NCI-H82 treated with DMSO at 0.1 percent for 48 hours (cell line): Measurements from ENCODE around the gene FAS.
"Not testable (repeated sequence)": the region's sequence is repeated elsewhere in the genome, so short reads cannot be mapped to it uniquely, and the experiment has no call there.

Source experiments
- DNase-seq: peaks from one replicate; lab custom pipeline; 2025; ENCODE audit not compliant: unreplicated experiment; lab: John Stamatoyannopoulos, UW

FAS gene

DNA sequence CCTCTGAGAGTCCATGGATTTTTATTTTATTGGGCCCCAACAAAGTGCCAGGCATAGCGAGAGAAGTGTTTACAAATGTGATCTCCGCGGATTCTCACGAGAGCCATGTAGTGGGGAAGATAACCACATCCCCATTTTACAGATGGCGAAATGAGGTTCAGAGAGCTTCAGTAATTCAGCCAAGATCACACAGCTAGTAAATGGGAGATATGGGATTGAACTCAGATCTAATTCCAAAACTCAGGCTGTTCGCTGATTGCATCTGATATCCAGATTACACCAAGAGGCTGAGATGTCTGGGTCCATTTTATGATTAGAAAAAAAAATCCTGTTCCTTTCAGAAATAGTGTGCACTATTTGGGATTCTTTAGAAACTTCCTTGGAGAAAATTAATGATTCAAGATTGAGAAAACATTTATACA lies 1.3 kb downstream of the FAS start:
- no peak for DNase-seq

DNA sequence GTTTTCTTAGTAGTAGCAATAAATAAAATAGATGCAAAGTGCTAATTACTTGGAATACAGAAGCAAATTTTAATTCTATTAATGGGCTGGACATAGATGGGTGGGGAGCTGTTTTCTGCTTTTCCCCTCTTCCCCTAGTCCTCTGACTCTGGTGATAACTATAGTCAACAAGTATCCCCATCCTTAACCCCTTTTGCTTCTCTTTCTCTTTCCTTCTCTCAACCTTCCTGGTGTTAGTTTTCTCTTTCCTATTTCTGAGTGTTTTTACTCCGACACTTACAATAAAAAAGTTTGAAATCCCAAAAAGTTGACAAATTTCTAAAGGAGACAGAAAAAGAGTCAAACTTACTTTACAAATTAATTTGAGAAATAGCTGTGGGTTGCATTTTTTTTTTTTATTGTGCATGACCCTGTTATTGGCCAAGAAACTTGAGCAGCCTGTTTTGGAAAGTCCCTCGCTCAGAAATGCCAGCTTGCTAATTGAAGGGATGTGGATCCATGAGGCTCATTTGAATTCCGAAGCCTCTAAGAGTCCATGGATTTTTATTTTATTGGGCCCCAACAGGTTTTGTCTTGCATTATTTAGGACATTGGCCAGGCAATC lies 2.4 kb downstream of the FAS start:
- DNase-seq: no peak

DNA sequence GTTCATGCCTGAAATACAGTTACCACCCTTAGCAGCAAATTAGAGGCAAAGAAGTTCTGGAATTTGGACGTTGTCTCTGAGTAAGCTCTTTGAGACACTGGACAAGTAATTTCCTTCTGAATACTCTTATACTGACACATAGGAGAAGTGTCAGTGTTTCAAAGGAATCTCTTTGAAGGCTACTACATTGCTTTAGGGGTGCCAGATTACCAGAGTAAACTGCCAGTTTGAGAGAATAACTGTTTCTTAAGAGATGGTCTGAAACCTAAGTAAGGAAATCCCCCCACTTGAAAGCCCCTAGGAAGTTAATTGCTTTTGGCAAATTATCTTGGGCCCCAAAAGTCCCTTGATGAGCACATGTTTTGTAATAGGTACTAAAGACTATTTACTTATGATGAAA lies 3.4 kb downstream of the FAS start:
- no peak for DNase-seq

DNA sequence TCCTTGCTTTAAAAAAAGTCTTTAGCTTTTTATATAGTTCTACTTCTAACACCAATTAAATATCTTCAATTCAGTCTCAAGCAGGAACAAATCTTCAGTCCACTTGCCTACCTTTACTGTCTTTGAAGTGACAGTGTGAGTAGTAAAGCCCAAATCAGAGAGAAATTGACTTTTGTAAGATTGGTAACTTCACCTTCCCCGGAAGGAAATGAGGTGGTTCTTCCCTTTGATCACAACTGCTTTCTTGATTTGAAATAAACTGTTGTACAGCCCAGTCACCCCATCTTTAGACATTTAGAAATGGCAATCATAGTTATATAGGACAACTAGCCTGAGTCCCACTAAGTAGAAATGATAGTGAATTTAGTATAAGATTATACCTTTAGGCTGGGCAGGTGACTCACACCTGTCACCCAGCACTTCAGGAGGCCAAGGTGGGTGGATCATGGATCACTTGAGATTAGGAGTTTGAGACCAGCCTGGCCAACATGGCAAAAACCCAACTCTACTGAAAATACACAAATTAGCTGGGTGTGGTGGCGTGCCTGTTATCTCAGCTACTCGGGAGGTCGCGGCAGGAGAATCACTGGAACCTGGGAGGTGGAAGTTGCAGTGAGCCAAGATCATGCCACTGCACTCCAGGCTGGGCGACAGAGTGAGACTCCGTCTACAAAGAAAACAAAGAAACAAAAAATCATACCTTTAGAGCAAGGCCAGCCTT lies 4.7 kb downstream of the FAS start:
- DNase-seq: no peak

DNA sequence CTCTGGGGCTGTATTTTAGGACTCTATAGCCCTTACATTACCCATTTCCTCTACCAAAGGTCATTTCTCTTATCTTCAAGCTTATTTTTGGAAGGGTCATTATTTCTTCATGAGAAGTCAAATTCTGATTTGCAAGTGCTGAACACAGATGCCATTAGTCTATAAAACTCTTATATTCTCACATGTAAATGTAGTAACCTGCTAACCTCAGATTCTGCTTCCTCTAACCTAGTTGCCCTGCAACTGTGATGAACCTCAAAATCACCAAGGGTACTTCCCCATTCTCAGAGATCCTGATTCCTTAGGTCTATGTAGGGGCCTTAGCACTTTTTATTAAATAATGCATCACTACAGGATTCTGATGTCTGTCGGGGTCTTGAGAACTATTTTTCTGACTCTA lies 6.3 kb downstream of the FAS start:
- DNase-seq: no peak

DNA sequence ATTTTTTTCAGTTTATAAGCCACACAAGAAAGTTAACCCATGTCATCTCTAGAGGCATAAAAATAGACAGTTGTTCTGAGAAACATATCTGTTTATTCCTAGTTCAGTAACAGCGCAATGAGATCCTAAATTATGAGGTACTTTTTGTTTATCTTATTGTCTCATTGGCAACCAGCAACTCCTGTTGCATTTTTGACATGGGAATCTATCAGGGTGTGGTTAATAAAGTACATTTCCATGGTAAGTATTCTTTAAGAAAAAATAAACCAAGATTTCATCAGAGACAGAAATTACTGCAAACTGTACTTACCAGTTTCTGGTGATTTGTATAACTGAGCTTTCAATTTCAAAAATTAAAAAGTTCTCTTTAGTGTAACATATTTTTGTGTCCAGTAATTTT lies 9.0 kb downstream of the FAS start:
- DNase-seq: no peak

DNA sequence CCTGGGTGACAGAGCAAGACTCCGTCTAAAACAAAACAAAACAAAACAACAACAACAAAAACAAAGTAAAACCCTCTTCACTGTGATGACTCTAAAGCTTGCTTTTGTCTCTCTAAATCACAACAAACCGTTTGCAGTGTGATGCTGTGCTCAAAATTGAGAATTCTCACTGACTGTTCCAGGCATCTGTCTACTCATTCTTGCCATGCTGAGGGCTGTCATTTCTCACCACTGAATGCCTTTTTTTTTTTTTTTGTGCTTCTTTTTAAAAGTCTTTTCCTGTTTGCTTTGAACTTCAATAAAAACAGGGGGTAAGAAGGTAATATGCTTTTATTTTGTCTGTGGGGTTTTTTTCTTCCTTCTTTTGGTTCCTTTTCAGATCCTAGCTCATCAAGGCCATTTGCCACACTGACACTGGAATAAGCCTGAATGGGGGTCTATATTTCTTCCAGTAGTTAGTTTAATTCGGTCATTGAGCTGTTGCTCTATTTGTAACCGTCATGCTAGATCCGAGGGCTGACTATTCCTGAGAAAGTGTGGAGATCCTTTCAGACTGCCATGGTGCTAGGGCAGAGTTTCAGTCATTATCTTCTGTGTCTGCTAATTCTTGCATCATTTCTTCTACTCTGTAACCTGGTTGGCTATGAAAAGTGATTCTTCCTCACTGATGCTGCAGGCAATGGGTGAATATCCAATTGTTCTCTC lies 10.6 kb downstream of the FAS start:
- no peak for DNase-seq

DNA sequence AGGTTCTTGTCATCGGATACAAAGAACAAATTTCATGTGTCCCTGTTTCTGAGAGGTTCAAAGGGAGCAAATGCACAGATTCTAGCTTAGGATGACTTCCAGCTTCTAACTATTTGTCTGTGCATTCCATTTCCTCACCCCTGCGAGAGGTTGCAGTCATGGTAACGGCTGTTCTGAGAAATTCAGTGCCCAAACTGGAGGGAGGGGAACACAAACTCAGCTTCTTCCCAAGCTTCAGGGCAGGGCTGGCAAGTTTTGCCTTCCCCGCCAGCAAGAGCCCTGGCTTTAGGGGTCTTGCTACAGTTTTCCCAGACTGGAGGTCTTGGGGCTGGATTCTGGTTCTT lies 11.1 kb downstream of the FAS start:
- DNase-seq: no peak

DNA sequence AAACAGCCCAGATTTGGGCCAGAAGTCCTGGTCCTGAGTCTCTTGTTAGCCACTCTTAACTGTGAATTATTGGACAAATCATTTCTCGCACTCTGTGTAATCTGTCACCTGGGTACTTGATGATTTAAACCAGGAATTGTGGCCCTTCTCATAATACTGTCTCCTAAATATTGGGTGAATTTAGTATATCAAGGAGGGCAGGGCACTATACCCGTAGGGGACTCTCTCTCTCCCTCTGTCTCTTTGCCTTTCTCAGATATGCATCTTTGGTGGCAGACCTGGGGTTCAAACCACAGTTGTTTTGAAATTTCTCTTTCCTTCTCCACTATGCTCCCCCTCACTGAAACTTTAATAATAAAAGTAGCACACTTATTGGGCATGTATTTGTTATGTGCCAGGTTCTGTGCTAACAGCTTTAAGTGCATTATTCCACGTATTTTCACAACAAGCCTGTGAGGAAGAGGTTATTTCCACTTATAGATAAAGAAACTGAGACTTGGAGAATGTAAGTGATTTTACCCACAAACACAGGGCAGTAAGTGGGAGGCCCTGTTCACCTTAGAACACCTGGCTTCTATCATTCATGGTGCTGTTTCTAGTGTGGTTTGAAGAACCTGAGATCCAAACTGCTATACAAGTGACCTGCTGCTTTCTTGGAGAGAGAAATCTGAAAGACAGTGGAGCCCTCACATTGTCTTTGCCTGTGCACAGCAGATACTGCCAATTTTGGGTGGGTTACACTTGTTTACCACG lies 11.8 kb downstream of the FAS start:
- DNase-seq: no peak

DNA sequence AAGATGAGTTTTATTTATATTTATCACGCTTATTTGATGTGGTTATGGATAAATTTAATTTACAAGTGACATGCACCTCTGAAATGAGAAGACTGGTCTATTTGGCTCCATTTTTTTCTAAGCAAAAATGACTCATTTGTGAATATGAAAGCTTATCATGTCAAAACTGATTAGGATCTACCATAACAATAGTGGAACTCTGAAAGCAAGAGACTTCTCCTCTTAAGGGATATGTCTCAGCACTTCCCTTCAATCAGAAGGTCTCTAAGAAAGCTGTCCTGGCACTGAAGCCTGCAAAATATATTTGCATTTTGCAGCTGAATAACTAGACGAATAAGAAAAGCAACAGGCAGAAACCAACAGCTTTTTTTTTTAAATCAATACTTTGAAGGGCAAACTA lies 12.7 kb downstream of the FAS start:
- no peak for DNase-seq

DNA sequence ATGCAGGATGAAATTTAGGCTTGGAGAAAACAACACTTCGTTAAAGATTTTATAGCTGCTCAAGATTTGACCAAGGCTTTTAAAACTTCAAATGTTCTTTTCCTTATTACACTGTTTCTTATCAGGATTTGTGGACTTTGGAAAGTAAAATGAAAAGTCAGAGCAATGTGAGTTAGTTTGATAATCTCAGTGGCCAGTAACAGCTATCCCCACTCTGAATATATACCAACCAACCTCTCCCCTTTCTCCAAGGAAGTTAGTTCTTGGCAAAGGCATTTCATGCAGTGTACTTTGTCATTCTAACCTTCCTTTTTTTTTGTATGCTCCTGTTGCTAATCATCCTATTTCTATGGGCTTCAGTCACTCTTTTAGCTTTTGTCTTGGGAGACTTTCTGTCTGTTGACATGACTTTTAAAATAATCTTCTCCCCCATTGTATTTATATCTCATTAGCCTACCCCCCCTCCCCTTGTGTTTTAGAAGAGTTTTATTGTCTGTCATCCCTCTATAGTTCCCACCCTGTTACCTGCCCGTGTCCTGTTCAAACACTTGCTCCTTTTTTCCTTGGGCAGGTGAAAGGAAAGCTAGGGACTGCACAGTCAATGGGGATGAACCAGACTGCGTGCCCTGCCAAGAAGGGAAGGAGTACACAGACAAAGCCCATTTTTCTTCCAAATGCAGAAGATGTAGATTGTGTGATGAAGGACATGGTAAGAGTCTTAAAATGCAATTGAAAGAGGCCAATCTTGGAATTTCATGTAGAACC lies 16.7 kb downstream of the FAS start:
- DNase-seq: no peak

DNA sequence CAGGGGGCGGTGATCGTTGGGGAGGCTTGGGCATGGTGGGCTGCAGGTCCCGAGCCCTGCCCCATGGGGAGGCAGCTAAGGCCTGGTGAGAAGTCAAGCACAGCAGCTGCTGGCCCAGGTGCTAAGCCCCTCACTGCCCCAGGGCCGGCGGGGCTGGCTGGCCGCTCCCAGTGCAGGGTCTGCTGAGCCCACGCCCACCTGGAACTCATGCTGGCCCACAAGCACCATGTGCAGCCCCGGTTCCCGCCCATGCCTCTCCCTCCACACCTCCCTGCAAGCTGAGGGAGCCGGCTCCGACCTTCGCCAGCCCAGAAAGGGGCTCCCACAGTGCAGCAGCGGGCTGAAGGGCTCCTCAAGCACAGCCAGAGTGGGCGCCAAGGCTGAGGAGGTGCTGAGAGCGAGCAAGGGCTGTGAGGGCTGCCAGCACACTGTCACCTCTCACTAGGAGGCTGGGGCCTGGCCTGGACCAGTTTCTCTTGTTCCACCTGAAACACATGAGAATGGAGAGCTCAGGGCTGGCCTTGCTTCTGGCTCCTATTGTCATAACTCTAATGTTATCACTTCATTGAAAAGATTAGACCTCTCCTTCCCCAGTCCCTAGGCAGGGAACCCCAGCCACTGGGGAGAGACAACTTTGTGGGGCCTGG lies 28.2 kb downstream of the FAS start:
- DNase-seq: not testable (repeated sequence)

DNA sequence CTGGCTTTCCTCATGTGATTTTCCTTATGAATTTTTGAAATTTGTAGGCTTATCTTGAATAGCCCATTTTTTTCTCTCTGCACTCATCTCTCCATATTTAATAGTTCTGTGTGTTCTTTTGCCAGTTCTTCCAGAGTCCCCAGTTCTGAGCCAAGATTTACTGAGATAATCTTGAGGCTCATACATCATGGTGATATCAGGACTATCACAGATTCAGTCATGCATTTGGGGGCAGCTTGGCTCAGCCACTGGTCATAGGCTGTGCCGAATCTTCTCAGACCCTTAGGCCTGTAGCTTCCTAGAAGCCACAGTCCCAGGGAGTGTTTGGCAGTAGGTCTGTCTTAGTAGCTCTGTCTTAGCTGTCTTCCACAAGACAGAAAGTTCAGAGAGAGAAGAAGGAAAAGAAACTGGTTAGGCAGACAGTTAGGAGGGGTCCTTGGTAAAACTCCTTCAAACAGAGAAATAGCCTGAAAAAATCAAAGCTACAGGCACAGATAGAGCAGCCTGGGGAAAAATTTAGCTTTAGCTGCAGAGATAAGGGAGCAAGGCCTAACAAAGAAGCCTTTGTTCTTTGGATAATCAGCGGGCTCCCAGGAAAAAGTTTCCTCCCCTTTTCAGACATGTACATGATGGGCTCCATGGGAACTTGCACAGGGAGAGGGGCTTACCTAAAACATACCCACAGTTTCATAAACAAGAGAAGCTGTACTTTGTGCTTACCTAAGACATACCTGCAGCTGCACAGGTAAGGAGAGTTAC lies 29.1 kb downstream of the FAS start:
- DNase-seq: no peak

DNA sequence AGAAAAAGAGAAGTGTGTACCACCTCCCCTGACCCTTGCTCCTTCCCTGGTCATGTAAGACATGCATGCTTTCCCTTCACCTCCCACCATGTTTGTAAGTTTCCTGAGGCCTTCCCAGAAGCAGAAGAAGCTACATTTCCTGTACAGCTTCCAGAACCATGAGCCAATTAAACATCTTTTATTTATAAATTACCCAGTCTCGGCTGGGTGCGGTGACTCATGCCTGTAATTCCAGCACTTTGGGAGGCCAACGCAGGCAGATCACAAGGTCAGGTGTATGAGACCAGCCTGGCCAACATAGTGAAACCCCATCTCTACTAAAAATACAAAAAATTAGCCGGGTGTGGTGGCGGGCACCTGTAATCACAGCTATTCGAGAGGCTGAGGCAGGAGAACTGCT lies 30.9 kb downstream of the FAS start:
- DNase-seq: not testable (repeated sequence)

DNA sequence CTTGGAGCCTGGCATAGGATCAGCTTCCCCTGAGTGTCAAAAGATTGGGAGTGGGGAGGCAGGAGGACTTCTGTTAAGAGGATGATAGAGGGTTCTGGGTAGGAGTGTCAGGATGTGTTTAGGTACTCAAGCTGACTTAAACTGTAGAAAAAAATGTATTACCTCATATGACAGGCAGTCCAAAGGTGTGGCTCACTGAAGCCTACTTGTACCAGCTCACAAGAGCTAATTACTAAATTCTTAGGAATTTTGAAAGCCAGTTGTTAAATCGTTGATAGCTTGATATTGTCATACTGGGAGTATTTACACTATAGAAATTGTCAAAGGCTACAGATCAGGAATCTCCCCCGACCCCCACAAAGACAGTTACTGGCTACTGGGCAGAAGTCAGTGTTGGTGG lies 32.1 kb downstream of the FAS start:
- no peak for DNase-seq

DNA sequence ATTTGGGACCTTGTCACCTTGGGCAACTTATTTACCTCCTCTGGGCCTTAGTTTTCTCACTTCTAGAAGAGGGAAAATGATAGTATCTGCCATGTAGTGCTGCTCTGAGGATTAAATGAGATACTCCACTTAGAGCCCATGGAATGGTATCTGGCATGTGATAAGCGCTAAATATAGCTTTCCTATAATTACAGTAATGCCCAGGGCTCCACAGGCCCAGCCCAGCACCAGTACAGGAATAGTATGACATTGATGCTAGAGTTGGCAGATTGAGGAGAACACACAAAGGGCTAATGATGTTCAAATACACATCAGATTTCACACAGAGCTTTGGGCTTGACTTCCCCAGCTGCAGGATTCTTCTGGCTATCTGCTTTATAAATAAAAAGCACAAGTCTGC lies 34.9 kb downstream of the FAS start:
- DNase-seq: no peak

DNA sequence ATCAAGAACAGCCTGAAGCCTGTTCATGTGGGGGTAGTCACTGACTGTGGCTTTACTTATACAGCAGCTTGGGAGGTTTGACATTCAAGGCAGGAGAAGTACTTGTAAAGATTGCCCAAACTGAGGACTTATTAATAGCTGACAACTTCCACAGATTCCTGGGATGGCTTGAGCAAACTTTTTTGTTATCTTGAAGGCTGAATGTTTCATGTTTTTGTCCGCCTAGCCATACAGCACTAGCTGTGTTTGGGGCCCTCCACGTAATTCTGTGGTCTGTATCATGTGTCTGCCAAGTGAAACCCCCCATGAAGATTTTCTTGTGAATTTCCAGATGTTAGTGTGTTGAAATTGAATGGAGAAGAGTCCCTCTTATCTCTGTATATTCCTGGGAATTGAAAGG lies 38.6 kb downstream of the FAS start:
- DNase-seq: no peak

DNA sequence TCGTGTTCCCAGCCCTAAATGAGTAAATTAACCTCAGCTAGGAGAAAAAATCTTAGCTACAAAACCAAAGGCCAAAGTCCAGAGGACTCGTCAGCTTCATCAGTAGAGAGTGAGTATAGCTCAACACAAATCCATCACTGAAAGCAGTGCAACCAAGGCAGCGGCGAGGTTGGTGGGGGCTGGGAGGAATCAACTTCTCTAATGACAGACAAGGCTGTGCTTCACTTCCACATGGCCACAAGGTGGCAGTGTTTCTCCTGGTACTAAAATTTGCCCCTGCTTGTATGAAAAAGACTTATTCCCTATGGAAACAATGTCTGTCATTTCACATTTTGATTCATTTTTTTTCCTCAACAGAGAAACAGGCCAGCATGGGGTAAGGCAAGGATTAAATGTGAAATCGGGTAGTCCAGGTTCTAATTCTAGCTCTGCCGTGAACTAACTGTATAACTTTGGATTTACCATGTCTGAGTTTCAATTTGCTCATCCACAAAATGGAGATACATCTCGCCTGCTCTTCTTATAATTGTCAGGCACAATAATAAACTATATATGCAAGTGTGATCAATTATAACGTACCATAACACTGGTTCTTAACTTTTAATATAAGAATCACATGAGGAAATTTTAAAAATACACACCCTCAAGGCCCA lies 39.3 kb downstream of the FAS start:
- DNase-seq: peak; percentile 18

DNA sequence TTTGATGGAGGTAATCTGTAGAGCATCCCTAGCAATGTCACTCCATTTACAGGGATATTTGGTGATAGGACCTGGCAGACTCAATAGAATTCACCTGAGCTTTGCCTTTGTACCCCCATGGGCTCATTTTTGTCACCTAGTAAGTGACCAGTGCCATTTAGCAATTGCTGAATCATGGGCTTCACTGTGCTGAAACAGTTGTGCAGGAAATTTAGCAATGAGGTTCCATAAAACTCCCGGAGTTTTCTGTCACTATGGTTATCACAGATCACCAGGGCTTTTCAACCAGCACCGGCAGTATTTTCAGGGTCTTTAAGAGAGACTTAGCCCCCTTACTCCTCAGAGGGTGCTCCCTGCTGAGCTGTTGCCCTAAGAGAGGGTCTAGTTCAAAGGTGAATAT lies 40.2 kb downstream of the FAS start:
- DNase-seq: no peak
